Tibial nerve (tissue), 4 donors: ENCODE data around the gene SLC18A2. TPM values are rescaled to one million over a fixed set of nuclear protein-coding genes. Genes with fewer than 3 reads are reported as not detected.

Experiments used
- DNase-seq, 2 donors: peaks; one replicate each; pipeline ENCODE4 v3.0.0-alpha.2; 2019; ENCODE audit warnings: low spot score in 2 of 2
- H3K27ac ChIP-seq, 4 donors: fragments of 200-600 bp; sonication (generic) in 3 of 4; one replicate each; pipeline ENCODE4 v1.5.1; 2017 to 2019; ENCODE audit warnings: mild to moderate bottlenecking in 1 of 4
- H3K27me3 ChIP-seq, 2 donors: fragments of 200-600 bp; sonication (generic) in 1 of 2; one replicate each; pipeline versions ENCODE4 v1.5.1 to v1.6.0; 2017 to 2019
- H3K36me3 ChIP-seq, 3 donors: fragments of 200-600 bp; sonication (generic); one replicate each; pipeline ENCODE4 v1.5.1; 2018 to 2019
- H3K4me1 ChIP-seq, 4 donors: fragments of 200-600 bp; sonication (generic) in 3 of 4; one replicate each; pipeline ENCODE4 v1.5.1; 2017 to 2019
- H3K4me3 ChIP-seq, 4 donors: fragments of 200-600 bp; sonication (generic) in 3 of 4; one replicate each; pipeline ENCODE4 v1.5.1; 2017 to 2019; ENCODE audit warnings: mild to moderate bottlenecking in 1 of 4, moderate library complexity in 1 of 4
- H3K9me3 ChIP-seq, 4 donors: fragments of 200-600 bp; sonication (generic) in 3 of 4; one replicate each; pipeline ENCODE4 v1.5.1; 2017 to 2019
- EP300 ChIP-seq, 2 donors: sonication (generic); formaldehyde crosslinking; IDR thresholded peaks; one replicate each; pipeline ENCODE4 v1.6.1; 2017; ENCODE audit warnings: antibody characterized with exemption in 2 of 2, mild to moderate bottlenecking in 1 of 2
- POLR2A ChIP-seq, 2 donors: fragments of 450-650 bp; IDR thresholded peaks; one replicate each; pipeline ENCODE4 v1.6.1; 2017; ENCODE audit warnings: antibody characterized with exemption in 2 of 2, mild to moderate bottlenecking in 2 of 2, moderate library complexity in 2 of 2
- WGBS, 2 donors: methylation state at CpG; one replicate each; pipeline ENCODE4 v1.1.5; 2018; 5-methylcytosine and 5-hydroxymethylcytosine counted together
- total RNA-seq, 4 donors: library from RNA; depleted of rRNA; stranded (reverse); fragments of >200 nt; gene quantifications; one replicate each; pipeline ENCODE4 v1.1.0, GENCODE V29; 2016
- TF ChIP-seq, protein P1 (sequence below), 5 experiments: fragments of 200-600 bp in 3 of 5; fragments of 450-650 bp in 2 of 5; sonication (generic) in 3 of 5; IDR thresholded peaks; one replicate each; pipeline ENCODE4 v1.5.1; 2016 to 2019; ENCODE audit warnings: antibody characterized with exemption in 5 of 5, mild to moderate bottlenecking in 3 of 5, moderate library complexity in 2 of 5

The SLC18A2 gene
- total RNA-seq, 4 donors from 2014 or later: 0.20 to 0.42 (median 0.22) TPM; not detected in 1

DNA sequence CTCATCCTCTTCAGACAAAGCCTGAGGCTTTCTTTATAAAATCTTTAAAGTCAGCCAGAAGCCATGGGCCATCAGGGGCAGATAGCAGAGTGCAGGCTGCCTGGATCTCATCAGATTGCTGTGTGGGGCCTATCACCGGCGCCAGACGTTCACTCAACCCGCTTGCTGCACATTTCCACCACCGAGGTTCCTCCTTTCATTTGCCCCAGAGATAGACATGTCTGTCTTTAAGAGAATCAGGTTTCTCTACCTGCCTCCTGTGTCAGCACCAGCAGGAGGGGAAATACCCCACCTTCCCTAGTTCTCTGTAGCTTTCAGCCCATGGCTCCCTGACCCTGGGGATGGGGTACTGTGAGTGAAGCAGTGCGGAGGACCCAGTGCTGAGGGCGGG, 22.0 kb downstream of the SLC18A2 start:
- Histone ChIP-seq H3K27me3 (peaks cover 0 to 26% of the 10 kb centered on the region in 2 donors), H3K4me3 (no peak overlapping the region), H3K9me3 (no peaks in the 10 kb centered on the region), H3K27ac (no peak overlapping the region), H3K36me3 (no peaks in the 10 kb centered on the region), H3K4me1 (no peaks in the 10 kb centered on the region)
- DNase-seq: no peak
- WGBS, 2 donors: 60 to 76% methylated on average over 7 of the region's 7 CpGs
- TF ChIP-seq EP300 (IDR thresholded peaks at IDR 0.05) (no peak), POLR2A (IDR thresholded peaks at IDR 0.05) (no peak)
- TF ChIP-seq, protein P1, sequence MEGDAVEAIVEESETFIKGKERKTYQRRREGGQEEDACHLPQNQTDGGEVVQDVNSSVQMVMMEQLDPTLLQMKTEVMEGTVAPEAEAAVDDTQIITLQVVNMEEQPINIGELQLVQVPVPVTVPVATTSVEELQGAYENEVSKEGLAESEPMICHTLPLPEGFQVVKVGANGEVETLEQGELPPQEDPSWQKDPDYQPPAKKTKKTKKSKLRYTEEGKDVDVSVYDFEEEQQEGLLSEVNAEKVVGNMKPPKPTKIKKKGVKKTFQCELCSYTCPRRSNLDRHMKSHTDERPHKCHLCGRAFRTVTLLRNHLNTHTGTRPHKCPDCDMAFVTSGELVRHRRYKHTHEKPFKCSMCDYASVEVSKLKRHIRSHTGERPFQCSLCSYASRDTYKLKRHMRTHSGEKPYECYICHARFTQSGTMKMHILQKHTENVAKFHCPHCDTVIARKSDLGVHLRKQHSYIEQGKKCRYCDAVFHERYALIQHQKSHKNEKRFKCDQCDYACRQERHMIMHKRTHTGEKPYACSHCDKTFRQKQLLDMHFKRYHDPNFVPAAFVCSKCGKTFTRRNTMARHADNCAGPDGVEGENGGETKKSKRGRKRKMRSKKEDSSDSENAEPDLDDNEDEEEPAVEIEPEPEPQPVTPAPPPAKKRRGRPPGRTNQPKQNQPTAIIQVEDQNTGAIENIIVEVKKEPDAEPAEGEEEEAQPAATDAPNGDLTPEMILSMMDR (IDR thresholded peaks at IDR 0.05): no peak

DNA sequence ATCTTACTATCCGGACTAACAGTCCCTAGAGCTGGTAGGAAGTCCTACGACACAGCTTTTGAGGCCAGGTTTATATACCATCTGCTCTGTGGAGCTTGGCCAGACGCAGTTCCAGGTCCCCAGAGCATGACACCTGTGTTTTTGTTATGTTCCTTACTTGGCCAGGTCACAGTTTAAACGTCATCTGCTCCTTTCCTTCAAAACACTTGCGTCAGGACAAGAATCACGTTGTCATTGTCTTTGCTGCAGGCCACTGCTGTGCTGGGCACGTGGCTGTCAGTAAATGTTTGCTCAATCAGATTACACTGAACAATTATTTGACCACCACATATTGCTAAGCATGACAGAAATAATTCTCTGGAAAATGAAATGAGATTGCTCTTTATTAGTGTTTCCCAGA, 23.9 kb downstream of the SLC18A2 start:
- Histone ChIP-seq H3K27ac (no peak overlapping the region), H3K4me3 (no peak overlapping the region), H3K27me3 (peaks cover 0 to 25% of the 10 kb centered on the region in 2 donors), H3K9me3 (no peaks in the 10 kb centered on the region), H3K36me3 (no peaks in the 10 kb centered on the region), H3K4me1 (no peaks in the 10 kb centered on the region)
- TF ChIP-seq POLR2A (IDR thresholded peaks at IDR 0.05): no peak
- TF ChIP-seq, protein P1 (IDR thresholded peaks at IDR 0.05): no peak
- TF ChIP-seq EP300 (IDR thresholded peaks at IDR 0.05): no peak
- no peak for DNase-seq
- 46 to 51% methylated on average over 7 of the region's 7 CpGs for WGBS, 2 donors

DNA sequence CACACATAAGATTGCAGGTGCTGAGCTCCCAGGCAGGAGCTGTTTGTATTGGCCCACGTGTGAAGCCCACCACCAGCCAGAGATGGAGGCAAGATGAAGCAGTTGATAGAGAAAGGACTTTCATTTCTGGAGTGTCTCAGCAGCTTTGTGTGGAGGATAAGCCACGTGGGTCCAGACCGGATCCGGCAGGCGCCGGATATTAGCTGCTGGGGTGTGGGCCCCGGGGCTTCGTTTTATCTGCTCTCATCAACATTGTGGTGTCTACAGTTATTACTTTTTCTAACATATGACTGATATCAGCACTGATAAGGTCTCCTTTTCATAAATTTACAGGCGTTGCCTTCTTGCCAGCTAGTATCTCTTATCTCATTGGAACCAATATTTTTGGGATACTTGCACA, 25.5 kb downstream of the SLC18A2 start:
- Histone ChIP-seq H3K36me3 (no peaks in the 10 kb centered on the region), H3K4me3 (no peak overlapping the region), H3K27ac (no peak overlapping the region), H3K4me1 (no peaks in the 10 kb centered on the region), H3K27me3 (peaks cover 0 to 17% of the 10 kb centered on the region in 2 donors), H3K9me3 (no peaks in the 10 kb centered on the region)
- WGBS, 2 donors: 89 to 91% methylated on average over 9 of the region's 9 CpGs
- no peak for DNase-seq
- TF ChIP-seq POLR2A (IDR thresholded peaks at IDR 0.05): no peak
- TF ChIP-seq, protein P1 (IDR thresholded peaks at IDR 0.05): no peak
- no peak for TF ChIP-seq EP300 (IDR thresholded peaks at IDR 0.05)

DNA sequence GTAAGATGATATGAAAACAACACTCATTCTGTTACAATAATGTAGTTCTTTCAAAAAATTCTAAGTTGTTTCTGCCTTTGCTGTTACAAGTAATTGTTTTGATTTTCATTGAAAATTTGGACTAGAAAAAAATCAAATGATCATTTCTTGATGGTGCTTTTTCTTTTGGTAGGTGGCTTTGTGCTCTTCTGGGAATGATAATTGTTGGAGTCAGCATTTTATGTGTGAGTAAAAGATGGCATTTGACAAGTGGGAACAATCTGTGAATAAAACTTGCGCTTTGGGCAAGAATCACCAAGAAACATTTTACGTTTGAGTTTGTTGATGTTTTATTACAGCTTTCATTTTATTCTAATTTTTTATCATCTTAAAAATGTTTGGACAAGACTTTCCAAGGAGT, 25.9 kb downstream of the SLC18A2 start:
- Histone ChIP-seq H3K4me1 (no peaks in the 10 kb centered on the region), H3K36me3 (no peaks in the 10 kb centered on the region), H3K9me3 (no peaks in the 10 kb centered on the region), H3K4me3 (no peak overlapping the region), H3K27me3 (peaks cover 0 to 13% of the 10 kb centered on the region in 2 donors), H3K27ac (no peak overlapping the region)
- DNase-seq: no peak
- TF ChIP-seq POLR2A (IDR thresholded peaks at IDR 0.05) (no peak), EP300 (IDR thresholded peaks at IDR 0.05) (no peak)
- TF ChIP-seq, protein P1 (IDR thresholded peaks at IDR 0.05): no peak
- WGBS, 2 donors: 84 to 85% methylated on average over 2 of the region's 2 CpGs

DNA sequence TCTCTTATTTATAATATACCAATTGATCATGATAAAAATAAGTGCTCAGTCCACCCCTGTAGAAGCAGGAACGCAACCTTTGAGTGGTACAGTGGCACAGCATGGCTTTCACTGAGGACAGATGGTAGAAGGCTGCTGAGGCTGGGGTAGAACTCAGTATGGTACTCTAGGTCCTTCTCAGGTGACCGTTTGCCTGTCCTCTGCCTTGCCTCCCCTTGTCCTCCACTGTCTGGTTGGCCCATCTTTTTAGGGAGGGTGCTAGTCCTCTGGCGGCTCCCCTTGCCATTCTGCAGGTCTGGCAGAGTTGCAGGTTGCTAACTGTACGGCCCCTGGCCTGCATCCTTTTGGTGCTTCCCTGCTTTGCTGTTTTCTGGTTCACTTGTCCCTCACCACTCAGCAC, 27.3 kb downstream of the SLC18A2 start:
- H3K9me3 ChIP-seq: no peaks in the 10 kb centered on the region
- DNase-seq: no peak
- no peaks in the 10 kb centered on the region for H3K4me1 ChIP-seq
- no peak for TF ChIP-seq POLR2A (IDR thresholded peaks at IDR 0.05)
- TF ChIP-seq, protein P1 (IDR thresholded peaks at IDR 0.05): no peak
- TF ChIP-seq EP300 (IDR thresholded peaks at IDR 0.05): no peak
- WGBS, 2 donors: 91 to 93% methylated on average over 4 of the region's 4 CpGs
- no peaks in the 10 kb centered on the region for H3K36me3 ChIP-seq
- no peak overlapping the region for H3K4me3 ChIP-seq
- no peaks in the 10 kb centered on the region for H3K27me3 ChIP-seq
- no peak overlapping the region for H3K27ac ChIP-seq
